Ascending aorta (tissue), 2 donors: Measurements from ENCODE around the gene BFAR. TPM values are rescaled to one million over a fixed set of nuclear protein-coding genes. Genes with fewer than 3 reads are reported as not detected.

ENCODE experiments used
- DNase-seq, 2 donors: peaks; one replicate each; pipeline ENCODE4 v3.0.0-alpha.2; 2019; ENCODE audit warnings: low spot score in 2 of 2
- H3K27ac ChIP-seq, 2 donors: fragments of 200-600 bp; sonication (generic); one replicate each; pipeline ENCODE4 v1.5.1; 2016 to 2017; ENCODE audit warnings: mild to moderate bottlenecking in 1 of 2
- H3K27me3 ChIP-seq: fragments of 200-600 bp; sonication (generic); one replicate; pipeline ENCODE4 v1.5.1; 2017
- H3K36me3 ChIP-seq, 2 donors: fragments of 200-600 bp; sonication (generic); one replicate each; pipeline ENCODE4 v1.5.1; 2016
- H3K4me1 ChIP-seq, 2 donors: fragments of 200-600 bp; sonication (generic); one replicate each; pipeline ENCODE4 v1.5.1; 2016 to 2017; ENCODE audit warnings: mild to moderate bottlenecking in 1 of 2
- H3K4me3 ChIP-seq, 2 donors: fragments of 200-600 bp; sonication (generic); one replicate each; pipeline ENCODE4 v1.5.1; 2016 to 2017; ENCODE audit warnings: mild to moderate bottlenecking in 1 of 2
- H3K9me3 ChIP-seq, 2 donors: fragments of 200-600 bp; sonication (generic); one replicate each; pipeline ENCODE4 v1.5.1; 2016
- CTCF ChIP-seq, 3 experiments: fragments of 200-600 bp in 2 of 3; fragments of 450-650 bp in 1 of 3; sonication (generic) in 2 of 3; IDR thresholded peaks; one replicate each; pipeline ENCODE4 v1.5.1; 2016 to 2019; ENCODE audit warnings: antibody characterized with exemption in 3 of 3, mild to moderate bottlenecking in 1 of 3, moderate library complexity in 1 of 3
- intact Hi-C: fragments of 100-400 bp; cut with DNase I; formaldehyde crosslinking; loops from one replicate; pipeline ENCODE4 v1.15.1; 2023
- total RNA-seq: library from RNA; depleted of rRNA; stranded (reverse); fragments of >200 nt; gene quantifications from one replicate; pipeline ENCODE4 v1.1.0, GENCODE V29; 2016

Gene BFAR
- 28.0 TPM for total RNA-seq

- peak; percentile 97 to 100 for DNase-seq
- H3K4me3 ChIP-seq, result peak within 1 kb of the TSS; percentile 89 to 98
- peak within 1 kb of the TSS; percentile 96 to 97 for H3K27ac ChIP-seq
- no peaks in the 10 kb centered on the region for H3K27me3 ChIP-seq
- intact Hi-C loops, result loop anchor here (5.0 kb wide), 2 partner anchors 331 to 346 kb away; no protein-coding TSS in a partner anchor
- peaks cover 0 to under 1% of the 10 kb centered on the region in 2 donors for H3K36me3 ChIP-seq
- peaks cover 7 to 19% of the 10 kb centered on the region in 2 donors for H3K4me1 ChIP-seq
- peak in 1 of 3 experiments; percentile 10 for TF ChIP-seq CTCF (IDR thresholded peaks at IDR 0.05)
- H3K9me3 ChIP-seq, result no peaks in the 10 kb centered on the region
Measured at GRCh38 chr16:14632693-14633569, at the start of gene BFAR. BFAR (plus strand) TSS chr16:14632951; CDS start chr16:14644347, 11,396 bp downstream.

GRCh38 chr16:14585287-14585686, 47.5 kb upstream of the BFAR start:
- Histone ChIP-seq H3K27me3 (no peaks in the 10 kb centered on the region), H3K4me1 (no peaks in the 10 kb centered on the region), H3K9me3 (no peaks in the 10 kb centered on the region), H3K27ac (no peak overlapping the region), H3K36me3 (peaks cover 63 to 73% of the 10 kb centered on the region in 2 donors), H3K4me3 (no peak overlapping the region)
- DNase-seq, result no peak
- TF ChIP-seq CTCF (IDR thresholded peaks at IDR 0.05), result no peak
- intact Hi-C loops, result no loop called here

- no peak for DNase-seq
- no peaks in the 10 kb centered on the region for H3K4me1 ChIP-seq
- intact Hi-C loops, result no loop called here
- no peak overlapping the region for H3K4me3 ChIP-seq
- H3K27ac ChIP-seq, result no peak overlapping the region
- no peaks in the 10 kb centered on the region for H3K27me3 ChIP-seq
- H3K9me3 ChIP-seq, result no peaks in the 10 kb centered on the region
- no peak for TF ChIP-seq CTCF (IDR thresholded peaks at IDR 0.05)
- peaks cover 62 to 74% of the 10 kb centered on the region in 2 donors for H3K36me3 ChIP-seq
Measured at GRCh38 chr16:14586637-14587305, 46.0 kb upstream of the BFAR start.

GRCh38 chr16:14600164-14600563, 32.6 kb upstream of the BFAR start:
- Histone ChIP-seq H3K4me3 (no peak overlapping the region), H3K4me1 (no peaks in the 10 kb centered on the region), H3K27me3 (no peaks in the 10 kb centered on the region), H3K27ac (no peak overlapping the region), H3K36me3 (peaks cover 52 to 72% of the 10 kb centered on the region in 2 donors), H3K9me3 (no peaks in the 10 kb centered on the region)
- TF ChIP-seq CTCF (IDR thresholded peaks at IDR 0.05), result peak in 2 of 3 experiments; percentile 10 to 37
- no peak for DNase-seq
- intact Hi-C loops, result loop anchor here (5.0 kb wide), 1 partner anchor 353 kb away; no protein-coding TSS in a partner anchor

GRCh38 chr16:14602443-14602963, 30.2 kb upstream of the BFAR start:
- H3K4me1 ChIP-seq, result no peaks in the 10 kb centered on the region
- peaks cover 64 to 83% of the 10 kb centered on the region in 2 donors for H3K36me3 ChIP-seq
- H3K27me3 ChIP-seq, result no peaks in the 10 kb centered on the region
- no peaks in the 10 kb centered on the region for H3K9me3 ChIP-seq
- no peak for DNase-seq
- H3K27ac ChIP-seq, result no peak overlapping the region
- H3K4me3 ChIP-seq, result no peak overlapping the region
- no peak for TF ChIP-seq CTCF (IDR thresholded peaks at IDR 0.05)
- intact Hi-C loops, result loop anchor here (5.0 kb wide), 1 partner anchor 355 kb away; no protein-coding TSS in a partner anchor
